HG03103 (cell line): ENCODE data around the gene ANGPTL8.

Experiments used
- ATAC-seq: cut with Tn5 transposase; IDR thresholded peaks from one replicate; pipeline ENCODE4 v1.9.1; 2021; ENCODE audit warnings: low read depth; ENCODE audit not compliant: unreplicated experiment

ANGPTL8 gene

GRCh38 chr19:11257846-11258380 lies 18.5 kb downstream of the ANGPTL8 start:
- no peak for ATAC-seq

GRCh38 chr19:11260996-11261395 lies 21.6 kb downstream of the ANGPTL8 start:
- no peak for ATAC-seq

DNA sequence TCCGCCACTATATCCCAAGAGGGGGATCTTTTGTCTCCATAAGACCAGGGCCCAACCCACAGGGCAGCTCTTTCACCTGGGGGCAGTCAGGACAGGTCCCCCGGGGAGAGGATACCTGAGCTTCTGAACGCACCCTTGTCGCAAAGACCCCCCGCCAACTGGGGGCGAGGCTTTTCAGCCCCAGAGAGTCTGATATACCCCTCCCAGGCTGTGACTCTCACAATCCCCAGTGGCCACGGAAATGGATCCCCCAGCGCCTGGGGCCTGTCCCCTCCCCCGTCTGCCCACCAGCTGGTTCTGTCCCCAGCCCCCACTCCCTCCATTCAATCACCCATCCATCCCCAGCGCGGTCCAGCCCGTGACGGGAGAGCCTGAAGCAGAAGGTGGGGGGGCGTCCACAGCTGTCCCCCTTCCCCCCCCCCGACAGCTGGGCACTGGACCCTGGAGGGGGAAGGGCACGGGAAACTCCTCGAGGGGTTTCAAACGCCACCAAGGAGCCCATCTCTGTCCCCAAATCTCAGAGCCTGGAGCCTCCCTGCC lies 22.1 kb downstream of the ANGPTL8 start:
- ATAC-seq, result no peak

- no peak for ATAC-seq
These were observed 22.8 kb downstream of the ANGPTL8 start, which contains the start of gene DOCK6 for GRCh38 chr19:11261971-11262839. Gene DOCK6 (minus strand): TSS chr19:11262524. CDS start chr19:11262440, 84 bp downstream.

- no peak for ATAC-seq
These were observed 24.3 kb downstream of the ANGPTL8 start for GRCh38 chr19:11263726-11264125.

DNA sequence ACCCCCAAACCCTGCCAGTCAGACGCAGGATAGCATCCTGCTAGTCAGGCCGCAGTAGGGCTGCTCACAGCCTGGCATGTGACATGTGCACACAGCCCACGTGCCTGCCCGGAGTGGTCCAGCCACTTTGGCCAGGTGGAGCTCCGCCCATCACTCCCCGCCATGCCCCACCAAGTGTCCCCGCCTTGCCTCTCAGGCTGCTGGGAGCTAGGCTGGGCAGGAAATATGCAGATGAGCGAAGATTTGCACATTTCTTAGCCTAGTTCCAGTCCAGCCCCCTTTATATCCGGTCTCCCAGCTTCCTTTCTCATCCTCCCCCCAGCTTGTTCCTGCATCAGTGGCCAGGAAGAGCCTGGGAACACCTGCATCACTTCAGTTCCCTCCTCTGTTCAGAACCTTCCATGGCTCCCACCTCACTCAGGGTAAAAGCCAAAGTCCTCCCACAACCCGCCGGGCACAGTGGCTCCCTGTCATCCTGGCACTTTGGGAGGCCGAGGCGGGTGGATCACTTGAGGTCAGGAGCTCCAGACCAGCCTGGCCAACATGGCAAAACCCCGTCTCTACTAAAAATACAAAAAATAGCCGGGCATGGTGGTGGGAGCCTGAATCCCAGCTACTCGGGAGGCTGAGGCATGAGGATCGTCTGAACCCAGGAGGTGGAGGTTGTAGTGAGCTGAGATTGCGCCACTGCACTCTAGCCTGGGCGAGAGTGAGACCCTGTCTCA lies 25.2 kb downstream of the ANGPTL8 start:
- ATAC-seq, result no peak

- no peak for ATAC-seq
These were observed 25.9 kb downstream of the ANGPTL8 start for GRCh38 chr19:11265177-11265784.

- no peak for ATAC-seq
These were observed 26.4 kb downstream of the ANGPTL8 start for GRCh38 chr19:11265785-11266236.

DNA sequence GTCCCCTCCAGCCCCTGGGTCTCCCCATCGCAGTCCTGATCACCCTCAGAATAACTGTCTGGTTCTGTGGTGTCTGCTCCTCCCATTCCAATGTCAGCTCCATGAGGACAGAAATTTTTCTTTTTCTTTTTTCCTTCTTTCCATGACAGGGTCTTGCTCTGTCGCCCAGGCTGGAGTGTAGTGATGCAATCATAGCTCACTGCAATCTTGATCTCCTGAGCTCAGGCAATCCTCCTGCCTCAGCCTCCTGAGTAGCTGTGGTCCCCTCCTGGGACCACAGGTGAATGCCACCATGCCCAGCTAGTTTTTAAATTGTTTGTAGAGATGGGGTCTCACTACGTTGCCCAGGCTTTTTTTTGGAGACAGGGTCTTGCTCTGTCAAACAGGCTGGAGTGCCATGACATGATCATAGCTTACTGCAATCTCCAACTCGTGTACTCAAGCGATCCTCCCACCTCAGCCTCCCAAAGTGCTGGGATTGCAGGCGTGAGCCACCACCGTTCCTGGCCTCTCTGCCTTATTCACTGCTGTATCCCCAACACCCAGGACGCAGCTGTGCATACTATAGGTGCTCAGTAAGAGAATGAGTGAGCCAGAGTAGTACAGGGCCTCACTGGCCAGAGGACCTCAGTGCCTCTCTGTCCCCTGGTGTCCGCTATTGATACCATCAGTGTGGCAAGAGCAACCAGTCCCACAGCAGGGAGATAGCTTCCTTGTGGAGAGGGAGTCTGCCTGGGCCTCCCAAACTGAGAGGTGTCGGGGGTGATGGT lies 28.1 kb downstream of the ANGPTL8 start:
- no peak for ATAC-seq

- no peak for ATAC-seq
These were observed 29.4 kb downstream of the ANGPTL8 start for GRCh38 chr19:11268783-11269267.

GRCh38 chr19:11269408-11269807 lies 30.0 kb downstream of the ANGPTL8 start:
- no peak for ATAC-seq

DNA sequence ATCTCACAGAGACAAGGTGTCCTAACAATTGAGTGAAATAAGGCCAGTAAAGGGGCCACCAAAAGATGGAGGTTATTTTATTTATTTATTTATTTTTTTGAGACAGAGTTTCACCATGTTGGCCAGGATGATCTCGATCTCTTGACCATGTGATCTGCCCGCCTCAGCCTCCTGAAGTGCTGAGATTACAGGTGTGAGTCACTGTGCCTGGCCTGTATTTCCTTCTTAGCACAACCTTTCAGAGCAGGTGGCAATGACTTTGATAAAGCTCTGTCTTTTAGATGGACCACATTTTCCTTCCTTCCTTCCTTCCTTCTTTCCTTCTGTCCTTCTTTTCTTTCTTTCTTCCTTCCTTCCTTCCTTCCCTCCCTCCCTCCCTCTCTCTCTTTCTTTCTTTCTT lies 33.9 kb downstream of the ANGPTL8 start:
- ATAC-seq, result no peak

DNA sequence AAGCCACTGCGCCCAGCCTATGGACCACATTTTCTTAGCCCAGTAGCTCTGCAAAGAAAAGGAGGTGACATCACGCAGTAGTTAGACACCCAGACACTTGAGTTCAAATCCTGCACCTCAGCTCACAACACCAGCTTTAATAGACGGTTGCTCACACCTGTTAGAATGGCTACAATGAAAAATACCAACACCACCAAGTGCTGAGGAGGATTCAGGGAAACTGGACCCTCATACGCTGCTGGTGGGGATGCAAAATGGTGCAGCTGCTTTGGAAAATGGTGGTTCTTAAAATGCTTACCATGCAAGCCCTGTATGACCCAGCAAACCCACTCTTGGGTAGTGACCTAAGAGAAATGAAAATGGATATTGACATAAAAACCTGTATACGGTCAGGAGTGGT lies 34.6 kb downstream of the ANGPTL8 start:
- no peak for ATAC-seq

DNA sequence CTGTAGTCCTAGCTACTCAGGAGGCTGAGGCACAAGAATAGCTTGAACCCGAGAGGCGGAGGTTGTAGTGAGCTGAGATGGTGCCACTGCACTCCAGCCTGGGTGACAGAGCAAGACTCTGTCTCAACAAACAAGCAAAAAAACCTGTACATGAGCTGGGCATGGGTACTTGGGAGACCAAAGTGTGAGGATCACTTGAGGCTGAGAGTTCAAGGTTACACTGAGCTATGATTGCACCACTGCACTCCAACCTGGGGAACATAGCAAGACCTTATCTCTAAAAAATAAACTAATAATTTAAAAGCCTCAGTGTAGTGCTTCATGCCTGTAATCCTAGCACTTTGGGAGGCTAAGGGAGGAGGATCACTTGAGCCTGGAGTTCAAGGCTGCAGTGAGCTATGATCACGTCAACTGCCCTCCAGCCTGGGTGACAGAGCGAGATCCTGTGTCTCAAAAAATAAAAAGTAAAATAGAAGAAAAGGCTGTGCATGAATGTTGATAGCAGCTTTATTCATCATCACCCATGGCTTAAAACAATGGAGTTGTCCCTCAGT lies 35.2 kb downstream of the ANGPTL8 start:
- ATAC-seq, result no peak

DNA sequence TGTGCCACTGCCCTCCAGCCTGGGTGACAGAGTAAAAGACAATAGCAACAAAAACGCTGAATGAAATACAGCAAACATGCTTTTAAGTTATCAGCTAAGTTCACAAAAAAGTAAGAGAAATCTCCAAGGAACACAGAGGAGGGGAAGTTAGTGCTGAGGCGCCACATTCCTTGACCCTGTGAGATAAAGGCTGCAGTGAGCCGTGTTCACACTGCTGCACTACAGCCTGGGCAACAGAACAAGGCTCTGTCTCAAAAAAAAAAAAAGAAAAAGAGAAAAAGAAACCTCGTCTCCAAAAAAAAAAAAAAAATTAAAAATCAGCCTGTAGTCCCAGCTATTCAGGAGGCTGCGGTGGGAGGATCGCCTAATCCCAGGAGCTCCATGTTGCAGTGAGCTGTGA lies 39.3 kb downstream of the ANGPTL8 start:
- ATAC-seq, result no peak

DNA sequence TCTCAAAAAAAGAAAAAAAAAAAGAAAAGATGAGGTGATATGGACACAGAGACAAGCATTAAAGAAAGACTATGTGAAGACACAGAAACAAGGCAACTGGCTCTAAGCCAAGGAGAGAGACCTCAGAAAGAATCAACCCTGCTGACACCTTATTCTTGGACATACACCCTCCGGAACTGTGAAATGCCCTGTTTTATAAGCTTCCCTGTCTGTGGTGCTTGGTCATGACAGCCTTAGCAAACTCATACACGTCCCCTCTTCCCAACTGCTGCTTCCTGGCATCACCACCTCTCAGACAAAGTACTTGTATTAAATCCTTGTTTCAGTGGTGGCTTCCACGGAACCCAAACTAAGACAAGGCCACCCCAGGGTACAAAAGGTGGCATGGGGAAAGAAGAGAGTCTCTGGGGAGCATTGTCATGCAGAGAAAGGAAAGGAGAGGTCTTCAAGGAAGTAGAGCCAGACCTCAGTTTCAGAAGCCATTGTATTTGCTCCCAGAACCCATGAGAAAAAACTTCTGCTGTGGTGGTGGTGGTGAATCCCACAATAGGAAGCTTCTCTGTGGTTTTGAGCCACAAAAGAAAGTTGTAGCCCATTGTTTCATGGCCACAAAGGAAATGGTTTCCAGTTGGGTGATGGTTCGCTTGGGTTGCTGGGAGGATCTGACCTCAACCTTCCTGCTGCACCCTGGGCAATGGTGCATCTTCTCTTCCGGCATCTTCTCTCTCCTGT lies 40.3 kb downstream of the ANGPTL8 start:
- no peak for ATAC-seq

- ATAC-seq, result no peak
These were observed 42.1 kb downstream of the ANGPTL8 start for GRCh38 chr19:11281356-11282049.

DNA sequence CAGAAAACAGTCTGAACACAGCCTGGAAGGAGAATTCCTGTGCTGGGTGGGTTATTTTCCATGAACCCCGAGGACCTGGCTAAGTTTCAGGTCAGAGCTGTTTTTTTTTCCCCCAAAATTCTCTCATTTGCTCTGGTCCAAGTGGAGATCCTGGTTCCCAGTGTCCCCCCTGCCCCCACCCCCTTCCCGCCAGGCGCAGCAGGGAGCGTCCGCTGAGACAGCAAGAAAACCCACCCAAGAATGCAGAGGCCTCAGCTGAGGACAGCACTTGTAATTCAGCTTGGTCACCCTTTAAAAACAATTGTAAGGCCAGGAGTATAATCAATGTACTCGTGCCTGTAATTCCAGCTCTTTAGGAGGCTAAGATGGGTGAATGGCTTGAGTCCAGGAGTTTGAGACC lies 45.1 kb downstream of the ANGPTL8 start:
- no peak for ATAC-seq
